K562 (cell line): ENCODE measurements around the gene CTDSPL2. TPM values are rescaled to one million over a fixed set of nuclear protein-coding genes. Genes with fewer than 3 reads are reported as not detected.
A peak's percentile ranks its signal among the peaks of the same experiment; 100 is the strongest.

Source experiments
- ETV6 ChIP-seq, 3 experiments: fragments of 150-350 bp in 1 of 3; sonication (generic) in 1 of 3; formaldehyde crosslinking in 1 of 3; IDR thresholded peaks; 2 replicates each; pipeline versions ENCODE4 v1.6.1 to v1.8.0; 2014 to 2022; ENCODE audit warnings: borderline replicate concordance in 2 of 3, low read depth in 2 of 3, antibody characterized with exemption in 1 of 3, low read length in 1 of 3, mild to moderate bottlenecking in 1 of 3, missing genetic modification reagents in 1 of 3
- FOXP4 ChIP-seq: sonication (generic); formaldehyde crosslinking; IDR thresholded peaks from 2 replicates; pipeline ENCODE4 v1.8.0; 2022; ENCODE audit warnings: mild to moderate bottlenecking, missing genetic modification reagents, borderline replicate concordance
- L3MBTL2 ChIP-seq: fragments of 450-650 bp; IDR thresholded peaks from 2 replicates; pipeline ENCODE4 v1.6.1; 2016; ENCODE audit warnings: mild to moderate bottlenecking, moderate library complexity
- MLLT1 ChIP-seq, 2 experiments: fragments of 450-650 bp; IDR thresholded peaks; 2 replicates each; pipeline ENCODE4 v1.6.1; 2016
- SLC30A9 ChIP-seq: fragments of 250-450 bp; sonication (Bioruptor Pico); IDR thresholded peaks from 2 replicates; pipeline ENCODE4 v1.8.0; 2022; ENCODE audit warnings: mild to moderate bottlenecking, moderate library complexity
- SUPT5H ChIP-seq: fragments of 450-650 bp; IDR thresholded peaks from 2 replicates; pipeline ENCODE4 v1.6.1; 2016
- polyA plus RNA-seq, 8 experiments: library from polyadenylated mRNA; depleted of rRNA in 4 of 8; stranded (reverse) in 5 of 8; unstranded in 3 of 8; fragments of >200 nt; fragmentation: Nextera tagmentation in 2 of 8; fragmentation: Illumina TruSeq in 1 of 8; extraction: Ambion mirVana in 2 of 8; extraction: Trizol in 1 of 8; gene quantifications; 2 replicates each; pipeline versions ENCODE4 v1.2.1 to v1.2.3, GENCODE V29; 2011 to 2014; ENCODE audit warnings: inconsistent platforms in 1 of 8, missing spikeins in 1 of 8
- total RNA-seq, 7 experiments: library from RNA; depleted of rRNA in 6 of 7; stranded (reverse); fragments of >200 nt in 6 of 7; fragmentation: Illumina TruSeq in 2 of 7; extraction: Trizol in 2 of 7; gene quantifications; 2 replicates each; pipeline versions ENCODE4 v1.2.1 to v1.2.3, GENCODE V29; 2011 to 2021; ENCODE audit warnings: low replicate concordance in 1 of 7

Gene CTDSPL2
- total and polyA plus RNA-seq, 9 of the 15 experiments (the other 6 are each of a cell fraction or from before 2014, with no cell fraction given): 16.8 to 79.0 (median 53.1) TPM

DNA sequence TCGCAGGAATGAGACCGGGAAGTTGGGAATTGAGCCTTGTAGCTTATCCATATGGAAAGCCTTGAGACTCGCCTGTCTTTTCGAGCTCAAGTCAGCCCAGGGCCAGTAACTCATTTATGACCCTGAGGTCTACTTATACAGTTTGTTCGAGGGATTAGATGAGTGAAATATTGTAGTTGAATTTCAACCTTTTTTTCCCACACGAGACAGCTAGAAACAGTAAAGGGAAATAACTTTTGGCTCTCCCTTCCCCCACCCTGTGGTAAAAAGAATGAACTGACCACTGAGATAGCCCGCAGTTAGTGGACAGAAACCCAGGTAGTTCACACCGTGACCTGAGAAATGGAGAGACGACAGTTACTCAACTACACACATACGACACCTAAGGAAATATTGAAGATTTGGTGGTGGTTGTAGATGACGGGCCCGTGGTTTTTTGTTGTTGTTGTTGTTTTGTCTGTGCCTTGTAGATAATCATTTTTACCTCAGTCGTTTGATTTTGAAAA lies 110.4 kb downstream of the CTDSPL2 start (continued):
- TF ChIP-seq SLC30A9 (CRISPR knock-in tag) (0 out of 2 replicates have a peak, but pooled peaks have one; percentile 2), FOXP4 (0 out of 2 replicates have a peak, but pooled peaks have one; percentile 1), L3MBTL2 (peak; percentile 38), ETV6 (IDR thresholded peaks at IDR 0.05; ENCODE audit: borderline replicate concordance in 1 of 2, low read depth in 2 of 2, low read length in 1 of 2) (no peak), ETV6 (CRISPR knock-in tag; IDR thresholded peaks at IDR 0.05; ENCODE audit: borderline replicate concordance) (0 out of 2 replicates have a peak, but pooled peaks have one; percentile 3), MLLT1 (IDR thresholded peaks at IDR 0.05) (peak; percentile 43 to 63; a peak in 3 of 4 replicates), SUPT5H (0 out of 2 replicates have a peak, but pooled peaks have one; percentile 27)
